ENCODE data around the gene NT5M. TPM values are rescaled to one million over a fixed set of nuclear protein-coding genes. Genes with fewer than 3 reads are reported as not detected.

The NT5M gene
- total RNA-seq, 1 donor from 2014 or later, result 0.93 TPM

DNA sequence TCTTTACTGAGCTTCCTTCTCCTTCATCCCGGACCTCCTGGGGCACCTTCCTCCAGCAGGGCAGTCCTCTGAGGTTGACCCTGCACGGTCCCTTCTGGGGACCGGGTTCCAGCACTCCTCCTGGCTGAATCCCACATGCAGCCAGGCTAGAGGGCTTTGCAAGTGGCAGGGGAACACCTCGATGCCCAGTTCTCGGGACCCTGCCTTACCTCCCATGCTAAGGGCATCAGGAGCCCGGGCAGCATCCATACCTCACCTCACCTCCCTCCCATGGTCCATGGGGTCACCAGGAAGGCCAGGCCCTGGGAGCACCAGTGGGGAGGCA, 81.1 kb downstream of the NT5M start:
- H3K4me1 Mint-ChIP-seq, result no peaks in the 10 kb centered on the region
- DNase-seq (no peak), ATAC-seq (ENCODE audit: low read depth) (no peak)
- H3K27me3 Mint-ChIP-seq, result peaks cover 15% of the 10 kb centered on the region
- ChIA-PET CTCF (no interaction called here), POLR2A (no interaction called here)
- no peak overlapping the region for H3K27ac Mint-ChIP-seq
- no peaks in the 10 kb centered on the region for H3K9me3 Mint-ChIP-seq
- no peaks in the 10 kb centered on the region for H3K36me3 Mint-ChIP-seq (ENCODE audit: low read depth)
- TF ChIP-seq, protein P1, sequence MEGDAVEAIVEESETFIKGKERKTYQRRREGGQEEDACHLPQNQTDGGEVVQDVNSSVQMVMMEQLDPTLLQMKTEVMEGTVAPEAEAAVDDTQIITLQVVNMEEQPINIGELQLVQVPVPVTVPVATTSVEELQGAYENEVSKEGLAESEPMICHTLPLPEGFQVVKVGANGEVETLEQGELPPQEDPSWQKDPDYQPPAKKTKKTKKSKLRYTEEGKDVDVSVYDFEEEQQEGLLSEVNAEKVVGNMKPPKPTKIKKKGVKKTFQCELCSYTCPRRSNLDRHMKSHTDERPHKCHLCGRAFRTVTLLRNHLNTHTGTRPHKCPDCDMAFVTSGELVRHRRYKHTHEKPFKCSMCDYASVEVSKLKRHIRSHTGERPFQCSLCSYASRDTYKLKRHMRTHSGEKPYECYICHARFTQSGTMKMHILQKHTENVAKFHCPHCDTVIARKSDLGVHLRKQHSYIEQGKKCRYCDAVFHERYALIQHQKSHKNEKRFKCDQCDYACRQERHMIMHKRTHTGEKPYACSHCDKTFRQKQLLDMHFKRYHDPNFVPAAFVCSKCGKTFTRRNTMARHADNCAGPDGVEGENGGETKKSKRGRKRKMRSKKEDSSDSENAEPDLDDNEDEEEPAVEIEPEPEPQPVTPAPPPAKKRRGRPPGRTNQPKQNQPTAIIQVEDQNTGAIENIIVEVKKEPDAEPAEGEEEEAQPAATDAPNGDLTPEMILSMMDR (IDR thresholded peaks at IDR 0.05), result no peak
- no peak overlapping the region for H3K4me3 Mint-ChIP-seq
- intact Hi-C loops (cut with micrococcal nuclease), result no loop called here

DNA sequence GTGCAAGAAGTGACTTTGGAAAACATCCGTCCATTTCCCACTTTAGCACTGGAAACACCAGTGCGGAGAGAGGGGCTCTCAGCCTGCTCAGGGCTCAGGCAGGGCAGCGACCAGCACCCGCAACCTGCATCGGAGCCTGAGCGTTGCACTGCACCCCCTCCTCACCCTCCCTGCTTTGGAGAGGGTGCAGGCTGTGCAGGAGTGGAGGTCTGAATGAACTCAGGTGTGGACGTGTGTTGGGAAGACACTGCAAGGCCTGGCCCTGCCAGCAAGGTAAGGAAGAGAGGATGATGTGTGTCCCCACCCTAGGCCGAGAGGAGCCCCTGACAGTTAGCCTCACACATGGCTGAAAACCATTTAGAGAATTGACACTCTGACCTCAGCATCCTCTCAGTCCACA, 81.8 kb downstream of the NT5M start:
- DNase-seq, result no peak

GRCh38 chr17:17385491-17385890, 82.3 kb downstream of the NT5M start:
- Mint-ChIP-seq H3K9me3 (no peaks in the 10 kb centered on the region), H3K27me3 (peaks cover 12% of the 10 kb centered on the region), H3K4me3 (no peak overlapping the region), H3K4me1 (no peaks in the 10 kb centered on the region), H3K36me3 (ENCODE audit: low read depth) (no peaks in the 10 kb centered on the region), H3K27ac (no peak overlapping the region)
- ATAC-seq (ENCODE audit: low read depth), result no peak
- ChIA-PET POLR2A (no interaction called here), CTCF (no interaction called here)
- TF ChIP-seq, protein P1 (IDR thresholded peaks at IDR 0.05), result no peak
- intact Hi-C loops (cut with micrococcal nuclease), result no loop called here
- no peak for DNase-seq

More for the DNA sequence above, 81.8 kb downstream of the NT5M start:
- ChIA-PET CTCF (no interaction called here), POLR2A (no interaction called here)
- ATAC-seq (ENCODE audit: low read depth), result no peak
- Mint-ChIP-seq H3K9me3 (no peaks in the 10 kb centered on the region), H3K27me3 (peaks cover 14% of the 10 kb centered on the region), H3K4me1 (no peaks in the 10 kb centered on the region), H3K27ac (no peak overlapping the region), H3K36me3 (ENCODE audit: low read depth) (no peaks in the 10 kb centered on the region), H3K4me3 (no peak overlapping the region)
- TF ChIP-seq, protein P1 (IDR thresholded peaks at IDR 0.05), result no peak
- intact Hi-C loops (cut with micrococcal nuclease), result no loop called here

GRCh38 chr17:17386094-17386800, 83.1 kb downstream of the NT5M start:
- intact Hi-C loops (cut with micrococcal nuclease), result no loop called here
- H3K9me3 Mint-ChIP-seq, result no peaks in the 10 kb centered on the region
- TF ChIP-seq, protein P1 (IDR thresholded peaks at IDR 0.05), result no peak
- no peak overlapping the region for H3K4me3 Mint-ChIP-seq
- H3K36me3 Mint-ChIP-seq (ENCODE audit: low read depth), result no peaks in the 10 kb centered on the region
- H3K4me1 Mint-ChIP-seq, result no peaks in the 10 kb centered on the region
- H3K27me3 Mint-ChIP-seq, result peaks cover 12% of the 10 kb centered on the region
- no peak for DNase-seq
- H3K27ac Mint-ChIP-seq, result no peak overlapping the region
- ATAC-seq (ENCODE audit: low read depth), result no peak
- ChIA-PET POLR2A (no interaction called here), CTCF (no interaction called here)

- Mint-ChIP-seq H3K36me3 (ENCODE audit: low read depth) (no peaks in the 10 kb centered on the region), H3K27me3 (peaks cover 8% of the 10 kb centered on the region), H3K4me3 (no peak overlapping the region), H3K9me3 (no peaks in the 10 kb centered on the region), H3K27ac (no peak overlapping the region), H3K4me1 (peaks cover 8% of the 10 kb centered on the region)
- ATAC-seq (ENCODE audit: low read depth) (no peak), DNase-seq (no peak)
- intact Hi-C loops (cut with micrococcal nuclease), result no loop called here
- TF ChIP-seq, protein P1 (IDR thresholded peaks at IDR 0.05), result no peak
- ChIA-PET CTCF (no interaction called here), POLR2A (no interaction called here)
Observed at GRCh38 chr17:17387017-17387497, 83.9 kb downstream of the NT5M start.

Measured in activated B cell treated with CpG ODN at 0.5 μM for 24 hours (primary cell).